OCI-LY7 (cell line): ENCODE measurements around the gene SOX5. TPM values are rescaled to one million over a fixed set of nuclear protein-coding genes. Genes with fewer than 3 reads are reported as not detected.

Source experiments
- BruUV-seq: library from RNA; stranded (reverse); fragments of 400-500 nt; replicated peaks from 2 replicates; lab custom pipeline; 2021; lab: Mats Ljungman, UMichigan
- CTCF ChIA-PET: fragments of 300-600 bp; sonication (Branson Sonifier 250); formaldehyde crosslinking; loops from one replicate; lab custom pipeline; 2022; ENCODE audit warnings: antibody characterized with exemption; ENCODE audit not compliant: unreplicated experiment; lab: Charles Lee
- POLR2A ChIA-PET: fragments of 300-600 bp; sonication (Branson Sonifier 250); formaldehyde crosslinking; loops from one replicate; lab custom pipeline; 2022; ENCODE audit warnings: antibody characterized with exemption; lab: Charles Lee
- DNase-seq: peaks from one replicate; pipeline ENCODE4 v3.0.0-alpha.2; 2015; ENCODE audit warnings: low spot score
- H2AFZ ChIP-seq: fragments of 200-600 bp; sonication (generic), shearing (Covaris generic); 2 replicates; pipeline ENCODE4 v1.6.1; 2014; ENCODE audit warnings: mild to moderate bottlenecking, antibody characterized with exemption, low read length, moderate library complexity
- H3K27ac ChIP-seq: fragments of 200-600 bp; sonication (generic); 2 replicates; pipeline ENCODE4 v1.5.1; 2014; ENCODE audit warnings: mixed run types, low read depth, mild to moderate bottlenecking, moderate library complexity, low read length, inconsistent platforms; ENCODE audit not compliant: poor library complexity, severe bottlenecking
- H3K36me3 ChIP-seq: fragments of 200-600 bp; sonication (generic); 2 replicates; pipeline ENCODE4 v1.6.1; 2014; ENCODE audit warnings: mild to moderate bottlenecking, antibody characterized with exemption, low read length, moderate library complexity, mixed read lengths; ENCODE audit not compliant: insufficient read depth
- H3K4me1 ChIP-seq: fragments of 200-600 bp; sonication (generic); 2 replicates; pipeline ENCODE4 v1.5.1; 2014; ENCODE audit warnings: mild to moderate bottlenecking, low read length; ENCODE audit not compliant: insufficient read depth, poor library complexity, severe bottlenecking
- H3K4me2 ChIP-seq: fragments of 200-600 bp; sonication (generic); 2 replicates; pipeline ENCODE4 v1.6.1; 2014; ENCODE audit warnings: mild to moderate bottlenecking, low read length
- H3K4me3 ChIP-seq: fragments of 200-600 bp; sonication (generic); 2 replicates; pipeline ENCODE4 v1.5.1; 2014; ENCODE audit warnings: mild to moderate bottlenecking, low read depth, low read length; ENCODE audit not compliant: poor library complexity, severe bottlenecking
- H3K79me2 ChIP-seq: fragments of 200-600 bp; sonication (generic); 2 replicates; pipeline ENCODE4 v1.6.1; 2016; ENCODE audit warnings: low read depth, mild to moderate bottlenecking, low read length, moderate library complexity, mixed read lengths; ENCODE audit not compliant: insufficient read depth
- H3K9me2 ChIP-seq: fragments of 200-600 bp; sonication (generic); 2 replicates; pipeline ENCODE4 v1.6.1; 2016; ENCODE audit warnings: mild to moderate bottlenecking, low read length, mixed read lengths; ENCODE audit not compliant: insufficient read depth
- H3K9me3 ChIP-seq: fragments of 200-600 bp; sonication (generic); 2 replicates; pipeline ENCODE4 v1.6.1; 2014; ENCODE audit warnings: mild to moderate bottlenecking, mixed run types, low read length, mixed read lengths
- H4K20me1 ChIP-seq: fragments of 200-600 bp; sonication (generic); 2 replicates; pipeline ENCODE4 v1.6.1; 2014; ENCODE audit warnings: mild to moderate bottlenecking, antibody characterized with exemption, low read length, moderate library complexity, mixed read lengths; ENCODE audit not compliant: insufficient read depth
- CTCF ChIP-seq: fragments of 200-600 bp; sonication (generic); conservative IDR thresholded peaks from 2 replicates; pipeline ENCODE4 v1.5.1; 2014; ENCODE audit warnings: mild to moderate bottlenecking, antibody characterized with exemption, low read length, moderate library complexity, mixed read lengths
- EZH2phosphoT487 ChIP-seq: fragments of 200-600 bp; sonication (generic); IDR thresholded peaks from 2 replicates; pipeline ENCODE4 v1.6.1; 2018; ENCODE audit warnings: low read depth, borderline replicate concordance, mild to moderate bottlenecking, mixed run types, antibody characterized with exemption, low read length, moderate library complexity, mixed read lengths
- intact Hi-C: fragments of 100-400 bp; cut with micrococcal nuclease; formaldehyde crosslinking; loops from one replicate; pipeline ENCODE4 v1.10.0; 2022; ENCODE audit not compliant: unreplicated experiment
- total RNA-seq, 2 experiments: library from RNA; depleted of rRNA in 1 of 2; stranded (reverse); fragments of >200 nt in 1 of 2; shearing (Covaris generic) in 1 of 2; gene quantifications; 2 replicates each; pipeline ENCODE4 v1.2.3, GENCODE V29; 2014 to 2022

The SOX5 gene
- total RNA-seq, 2 experiments from 2014 or later, result 0.16 TPM; not detected in 1

GRCh38 chr12:23795494-23795893 lies 154.0 kb downstream of the SOX5 start:
- BruUV-seq, result no TSS peak
- H2AFZ ChIP-seq, result no peak overlapping the region
- no peaks in the 10 kb centered on the region for H3K9me2 ChIP-seq
- intact Hi-C loops, result no loop called here
- no peak overlapping the region for H3K4me3 ChIP-seq
- CTCF ChIA-PET, result no interaction called here
- POLR2A ChIA-PET, result no interaction called here
- no peak for DNase-seq
- H3K4me2 ChIP-seq, result no peak overlapping the region
- no peaks in the 10 kb centered on the region for H3K36me3 ChIP-seq
- no peaks in the 10 kb centered on the region for H3K9me3 ChIP-seq
- no peaks in the 10 kb centered on the region for H3K79me2 ChIP-seq
- TF ChIP-seq EZH2phosphoT487 (no peak), CTCF (no peak)
- H4K20me1 ChIP-seq, result no peaks in the 10 kb centered on the region
- H3K27ac ChIP-seq, result no peak overlapping the region
- no peaks in the 10 kb centered on the region for H3K4me1 ChIP-seq

GRCh38 chr12:23781118-23781517 lies 168.4 kb downstream of the SOX5 start:
- H4K20me1 ChIP-seq, result no peaks in the 10 kb centered on the region
- BruUV-seq, result no TSS peak
- intact Hi-C loops, result no loop called here
- TF ChIP-seq EZH2phosphoT487 (no peak), CTCF (no peak)
- H3K36me3 ChIP-seq, result no peaks in the 10 kb centered on the region
- H2AFZ ChIP-seq, result no peak overlapping the region
- H3K9me2 ChIP-seq, result no peaks in the 10 kb centered on the region
- H3K79me2 ChIP-seq, result no peaks in the 10 kb centered on the region
- ChIA-PET CTCF (no interaction called here), POLR2A (interaction anchor here (0.7 kb wide), 3 partner anchors 244 to 675 kb away, joined by 3 to 4 read pairs (median 3); no protein-coding TSS in a partner anchor)
- H3K4me3 ChIP-seq, result no peak overlapping the region
- no peak overlapping the region for H3K4me2 ChIP-seq
- H3K4me1 ChIP-seq, result no peaks in the 10 kb centered on the region
- H3K27ac ChIP-seq, result no peak overlapping the region
- no peak for DNase-seq
- H3K9me3 ChIP-seq, result no peaks in the 10 kb centered on the region

DNA sequence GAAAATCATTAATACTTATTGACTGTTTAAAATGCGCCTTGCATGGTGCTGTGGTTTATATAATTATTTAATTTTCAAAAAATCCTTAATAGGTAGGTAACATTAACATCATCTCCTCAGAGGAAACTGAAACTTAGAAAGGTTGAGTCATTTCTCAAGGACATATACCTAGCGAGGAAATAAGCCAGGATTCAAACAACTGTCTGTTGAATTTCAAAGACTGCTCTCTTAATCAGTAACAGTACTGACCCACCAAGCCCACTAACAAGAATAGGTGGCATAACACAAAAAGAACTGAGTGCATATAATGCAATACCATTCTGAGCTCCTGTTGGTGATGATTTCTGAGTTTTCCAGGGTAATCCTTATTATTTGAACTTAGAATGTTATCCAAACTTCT lies 174.3 kb downstream of the SOX5 start:
- no peaks in the 10 kb centered on the region for H3K4me1 ChIP-seq
- H4K20me1 ChIP-seq, result no peaks in the 10 kb centered on the region
- H3K79me2 ChIP-seq, result no peaks in the 10 kb centered on the region
- no peak overlapping the region for H3K27ac ChIP-seq
- TF ChIP-seq CTCF (no peak), EZH2phosphoT487 (no peak)
- no peaks in the 10 kb centered on the region for H3K36me3 ChIP-seq
- H3K9me3 ChIP-seq, result no peaks in the 10 kb centered on the region
- no peak for DNase-seq
- ChIA-PET CTCF (no interaction called here), POLR2A (no interaction called here)
- intact Hi-C loops, result no loop called here
- no peaks in the 10 kb centered on the region for H3K9me2 ChIP-seq
- BruUV-seq, result no TSS peak
- H3K4me3 ChIP-seq, result no peak overlapping the region
- no peak overlapping the region for H2AFZ ChIP-seq
- H3K4me2 ChIP-seq, result no peak overlapping the region
